Panc1 (cell line): ENCODE results near the gene ART1. TPM values are rescaled to one million over a fixed set of nuclear protein-coding genes. Genes with fewer than 3 reads are reported as not detected.

ENCODE experiments used
- ATAC-seq: fragments of 200-7000 bp; cut with Tn5 transposase; 2 replicates; pipeline ENCODE4 v1.9.1; 2020; ENCODE audit warnings: mild to moderate bottlenecking, moderate library complexity
- BruUV-seq: library from RNA; stranded (reverse); fragments of 400-500 nt; replicated peaks from 2 replicates; lab custom pipeline; 2021; lab: Mats Ljungman, UMichigan
- CTCF ChIA-PET: fragments of 300-600 bp; sonication (Branson Sonifier 250); formaldehyde crosslinking; loops from one replicate; lab custom pipeline; 2022; ENCODE audit warnings: antibody characterized with exemption; lab: Charles Lee
- POLR2A ChIA-PET: fragments of 300-600 bp; sonication (Branson Sonifier 250); formaldehyde crosslinking; loops from one replicate; lab custom pipeline; 2022; ENCODE audit warnings: antibody characterized with exemption; lab: Charles Lee
- DNase-seq: peaks from one replicate; pipeline ENCODE4 v3.0.0-alpha.2; 2010; ENCODE audit warnings: low read depth, low spot score
- H3K27ac ChIP-seq: 2 replicates; pipeline ENCODE4 v1.5.1; 2011; ENCODE audit warnings: mild to moderate bottlenecking, low read length, inconsistent platforms
- H3K27me3 ChIP-seq: fragments of 200-500 bp; sonication (Bioruptor generic); 2 replicates; pipeline ENCODE4 v1.6.0; 2014; ENCODE audit warnings: low read length, inconsistent platforms; ENCODE audit not compliant: control insufficient read depth, insufficient read depth
- H3K36me3 ChIP-seq: fragments of 200-500 bp; sonication (Bioruptor generic); 2 replicates; pipeline ENCODE4 v1.5.1; 2014; ENCODE audit warnings: inconsistent platforms, mild to moderate bottlenecking, low read length, moderate library complexity; ENCODE audit not compliant: control insufficient read depth, insufficient read depth
- H3K4me1 ChIP-seq: 2 replicates; pipeline ENCODE4 v1.5.1; 2011; ENCODE audit warnings: inconsistent platforms, mild to moderate bottlenecking, low read length, moderate library complexity; ENCODE audit not compliant: control insufficient read depth, insufficient read depth
- H3K4me3 ChIP-seq, 2 experiments: 2 replicates each; pipeline ENCODE4 v1.5.1; 2011 to 2012; ENCODE audit warnings: low read depth in 2 of 2, low read length in 2 of 2, mild to moderate bottlenecking in 2 of 2, inconsistent platforms in 1 of 2, moderate library complexity in 1 of 2
- H3K9me3 ChIP-seq: fragments of 200-500 bp; sonication (Bioruptor generic); 2 replicates; pipeline ENCODE4 v1.5.1; 2014; ENCODE audit warnings: low read depth, mild to moderate bottlenecking, inconsistent platforms, low read length, moderate library complexity; ENCODE audit not compliant: control insufficient read depth, insufficient read depth
- POLR2AphosphoS5 ChIP-seq: IDR thresholded peaks from 2 replicates; pipeline ENCODE4 v1.6.1; 2012; ENCODE audit warnings: mild to moderate bottlenecking, low read depth, low read length, moderate library complexity
- SIN3A ChIP-seq: IDR thresholded peaks from 2 replicates; pipeline ENCODE4 v1.6.1; 2012; ENCODE audit warnings: low read depth, mild to moderate bottlenecking, low read length, moderate library complexity, borderline replicate concordance; ENCODE audit not compliant: insufficient read depth
- TCF7L2 ChIP-seq: IDR thresholded peaks from 2 replicates; pipeline ENCODE4 v1.6.1; 2011; ENCODE audit warnings: mild to moderate bottlenecking, low read depth, low read length, inconsistent platforms
- in situ Hi-C: cut with HindIII; loops from 2 replicates; pipeline ENCODE4 v1.10.0; 2016; ENCODE audit warnings: low sequenced_read_pairs, low pct_unique_long_range_greater_than_20kb
- intact Hi-C: fragments of 100-400 bp; cut with micrococcal nuclease; formaldehyde crosslinking; loops from one replicate; pipeline ENCODE4 v1.10.0; 2022; ENCODE audit not compliant: unreplicated experiment
- total RNA-seq: library from RNA; stranded (reverse); gene quantifications from one replicate; pipeline ENCODE4 v1.2.1, GENCODE V29; 2021; ENCODE audit not compliant: unreplicated experiment
- TF ChIP-seq, protein P1 (sequence below): fragments of 450-650 bp; IDR thresholded peaks from 2 replicates; pipeline ENCODE4 v1.5.1; 2017; ENCODE audit warnings: mild to moderate bottlenecking
- TF ChIP-seq, protein P2 (sequence below), 2 experiments: IDR thresholded peaks; 2 replicates each; pipeline ENCODE4 v1.6.1; 2011 to 2012; ENCODE audit warnings: low read depth in 2 of 2, control low read depth in 1 of 2, low read length in 1 of 2, mild to moderate bottlenecking in 1 of 2, moderate library complexity in 1 of 2; ENCODE audit not compliant: insufficient read depth in 1 of 2

Gene ART1
- total RNA-seq, 1 experiment from 2014 or later, result not detected

DNA sequence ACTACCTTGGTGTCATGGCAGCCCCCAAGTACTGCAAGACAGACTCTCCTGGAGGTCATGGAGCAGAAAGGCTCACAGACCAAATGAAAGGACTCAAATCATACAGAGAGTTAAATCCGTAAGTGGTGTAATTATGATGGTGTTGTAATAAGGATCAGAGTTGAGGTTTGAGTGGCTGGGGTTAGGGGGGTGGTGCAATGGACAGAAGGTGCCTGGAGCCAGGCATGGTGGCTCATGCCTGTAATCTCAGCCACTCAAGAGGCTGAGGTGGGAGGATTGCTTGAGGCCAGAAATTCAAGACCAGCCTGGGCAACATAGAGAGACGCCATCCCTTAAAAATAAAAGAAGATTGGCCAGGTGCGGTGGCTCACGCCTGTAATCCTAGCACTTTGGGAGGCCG, 21.8 kb upstream of the ART1 start:
- intact Hi-C loops (no loop called here), in situ Hi-C loops (no loop called here)
- no peak for DNase-seq
- Histone ChIP-seq H3K4me3 (no peak overlapping the region), H3K36me3 (no peaks in the 10 kb centered on the region), H3K27ac (no peak overlapping the region), H3K4me1 (no peaks in the 10 kb centered on the region), H3K9me3 (no peaks in the 10 kb centered on the region), H3K27me3 (no peaks in the 10 kb centered on the region)
- BruUV-seq, result no TSS peak
- ChIA-PET POLR2A (no interaction called here), CTCF (no interaction called here)
- ATAC-seq, result no peak
- TF ChIP-seq, protein P1, sequence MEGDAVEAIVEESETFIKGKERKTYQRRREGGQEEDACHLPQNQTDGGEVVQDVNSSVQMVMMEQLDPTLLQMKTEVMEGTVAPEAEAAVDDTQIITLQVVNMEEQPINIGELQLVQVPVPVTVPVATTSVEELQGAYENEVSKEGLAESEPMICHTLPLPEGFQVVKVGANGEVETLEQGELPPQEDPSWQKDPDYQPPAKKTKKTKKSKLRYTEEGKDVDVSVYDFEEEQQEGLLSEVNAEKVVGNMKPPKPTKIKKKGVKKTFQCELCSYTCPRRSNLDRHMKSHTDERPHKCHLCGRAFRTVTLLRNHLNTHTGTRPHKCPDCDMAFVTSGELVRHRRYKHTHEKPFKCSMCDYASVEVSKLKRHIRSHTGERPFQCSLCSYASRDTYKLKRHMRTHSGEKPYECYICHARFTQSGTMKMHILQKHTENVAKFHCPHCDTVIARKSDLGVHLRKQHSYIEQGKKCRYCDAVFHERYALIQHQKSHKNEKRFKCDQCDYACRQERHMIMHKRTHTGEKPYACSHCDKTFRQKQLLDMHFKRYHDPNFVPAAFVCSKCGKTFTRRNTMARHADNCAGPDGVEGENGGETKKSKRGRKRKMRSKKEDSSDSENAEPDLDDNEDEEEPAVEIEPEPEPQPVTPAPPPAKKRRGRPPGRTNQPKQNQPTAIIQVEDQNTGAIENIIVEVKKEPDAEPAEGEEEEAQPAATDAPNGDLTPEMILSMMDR, result no peak
- no peak for TF ChIP-seq TCF7L2
- TF ChIP-seq POLR2AphosphoS5, result no peak
- no peak for TF ChIP-seq SIN3A
- TF ChIP-seq, protein P2, sequence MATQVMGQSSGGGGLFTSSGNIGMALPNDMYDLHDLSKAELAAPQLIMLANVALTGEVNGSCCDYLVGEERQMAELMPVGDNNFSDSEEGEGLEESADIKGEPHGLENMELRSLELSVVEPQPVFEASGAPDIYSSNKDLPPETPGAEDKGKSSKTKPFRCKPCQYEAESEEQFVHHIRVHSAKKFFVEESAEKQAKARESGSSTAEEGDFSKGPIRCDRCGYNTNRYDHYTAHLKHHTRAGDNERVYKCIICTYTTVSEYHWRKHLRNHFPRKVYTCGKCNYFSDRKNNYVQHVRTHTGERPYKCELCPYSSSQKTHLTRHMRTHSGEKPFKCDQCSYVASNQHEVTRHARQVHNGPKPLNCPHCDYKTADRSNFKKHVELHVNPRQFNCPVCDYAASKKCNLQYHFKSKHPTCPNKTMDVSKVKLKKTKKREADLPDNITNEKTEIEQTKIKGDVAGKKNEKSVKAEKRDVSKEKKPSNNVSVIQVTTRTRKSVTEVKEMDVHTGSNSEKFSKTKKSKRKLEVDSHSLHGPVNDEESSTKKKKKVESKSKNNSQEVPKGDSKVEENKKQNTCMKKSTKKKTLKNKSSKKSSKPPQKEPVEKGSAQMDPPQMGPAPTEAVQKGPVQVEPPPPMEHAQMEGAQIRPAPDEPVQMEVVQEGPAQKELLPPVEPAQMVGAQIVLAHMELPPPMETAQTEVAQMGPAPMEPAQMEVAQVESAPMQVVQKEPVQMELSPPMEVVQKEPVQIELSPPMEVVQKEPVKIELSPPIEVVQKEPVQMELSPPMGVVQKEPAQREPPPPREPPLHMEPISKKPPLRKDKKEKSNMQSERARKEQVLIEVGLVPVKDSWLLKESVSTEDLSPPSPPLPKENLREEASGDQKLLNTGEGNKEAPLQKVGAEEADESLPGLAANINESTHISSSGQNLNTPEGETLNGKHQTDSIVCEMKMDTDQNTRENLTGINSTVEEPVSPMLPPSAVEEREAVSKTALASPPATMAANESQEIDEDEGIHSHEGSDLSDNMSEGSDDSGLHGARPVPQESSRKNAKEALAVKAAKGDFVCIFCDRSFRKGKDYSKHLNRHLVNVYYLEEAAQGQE (IDR thresholded peaks at IDR 0.05; ENCODE audit: insufficient read depth in 1 of 2, low read depth in 2 of 2, low read length in 1 of 2), result no peak

DNA sequence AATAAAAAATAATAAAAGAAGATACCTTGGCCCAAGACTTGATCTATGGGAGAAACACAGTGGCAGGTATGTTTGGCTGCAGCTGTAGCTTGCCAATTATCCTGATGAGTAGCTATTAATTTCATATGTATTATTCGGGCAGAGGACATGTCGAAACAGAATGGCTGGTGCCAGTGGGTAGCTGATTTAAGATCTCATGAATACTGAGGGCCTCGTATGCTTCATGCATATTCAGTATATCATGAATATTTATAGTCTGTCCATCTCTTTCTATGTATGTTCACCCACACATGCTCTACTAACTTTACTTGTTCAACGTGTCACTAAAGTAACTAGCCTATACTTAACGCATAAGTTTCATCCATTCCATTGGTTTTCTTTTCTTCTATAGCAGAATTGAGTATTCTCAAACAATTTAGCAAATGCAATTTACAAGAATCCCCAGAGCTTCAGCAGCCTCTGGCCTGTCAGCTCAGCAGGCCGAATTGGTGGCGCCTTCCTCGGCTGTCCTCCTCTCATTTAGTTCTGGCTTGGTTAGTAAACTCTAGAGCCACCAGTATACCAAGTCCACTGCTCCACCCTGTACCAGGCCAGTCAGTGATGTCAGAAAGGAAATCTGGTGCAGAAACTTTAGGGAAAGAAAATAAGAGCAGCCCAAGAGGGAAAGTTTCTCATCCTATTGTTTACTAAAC, 21.0 kb upstream of the ART1 start:
- no peaks in the 10 kb centered on the region for H3K27me3 ChIP-seq
- DNase-seq (no peak), ATAC-seq (no peak)
- intact Hi-C loops, result no loop called here
- no peaks in the 10 kb centered on the region for H3K4me1 ChIP-seq
- BruUV-seq, result no TSS peak
- ChIA-PET POLR2A (no interaction called here), CTCF (no interaction called here)
- H3K36me3 ChIP-seq, result no peaks in the 10 kb centered on the region
- H3K9me3 ChIP-seq, result no peaks in the 10 kb centered on the region
- no peak overlapping the region for H3K27ac ChIP-seq
- in situ Hi-C loops, result no loop called here
- TF ChIP-seq, protein P2 (IDR thresholded peaks at IDR 0.05; ENCODE audit: insufficient read depth in 1 of 2, low read depth in 2 of 2, low read length in 1 of 2), result no peak
- TF ChIP-seq TCF7L2 (no peak), POLR2AphosphoS5 (no peak), SIN3A (no peak)
- TF ChIP-seq, protein P1, result no peak
- H3K4me3 ChIP-seq, result no peak overlapping the region
